ENCODE results near the gene ZFP36L1.
"Not testable (repeated sequence)": the region's sequence is repeated elsewhere in the genome, so short reads cannot be mapped to it uniquely, and the experiment has no call there.

The ZFP36L1 gene

DNA sequence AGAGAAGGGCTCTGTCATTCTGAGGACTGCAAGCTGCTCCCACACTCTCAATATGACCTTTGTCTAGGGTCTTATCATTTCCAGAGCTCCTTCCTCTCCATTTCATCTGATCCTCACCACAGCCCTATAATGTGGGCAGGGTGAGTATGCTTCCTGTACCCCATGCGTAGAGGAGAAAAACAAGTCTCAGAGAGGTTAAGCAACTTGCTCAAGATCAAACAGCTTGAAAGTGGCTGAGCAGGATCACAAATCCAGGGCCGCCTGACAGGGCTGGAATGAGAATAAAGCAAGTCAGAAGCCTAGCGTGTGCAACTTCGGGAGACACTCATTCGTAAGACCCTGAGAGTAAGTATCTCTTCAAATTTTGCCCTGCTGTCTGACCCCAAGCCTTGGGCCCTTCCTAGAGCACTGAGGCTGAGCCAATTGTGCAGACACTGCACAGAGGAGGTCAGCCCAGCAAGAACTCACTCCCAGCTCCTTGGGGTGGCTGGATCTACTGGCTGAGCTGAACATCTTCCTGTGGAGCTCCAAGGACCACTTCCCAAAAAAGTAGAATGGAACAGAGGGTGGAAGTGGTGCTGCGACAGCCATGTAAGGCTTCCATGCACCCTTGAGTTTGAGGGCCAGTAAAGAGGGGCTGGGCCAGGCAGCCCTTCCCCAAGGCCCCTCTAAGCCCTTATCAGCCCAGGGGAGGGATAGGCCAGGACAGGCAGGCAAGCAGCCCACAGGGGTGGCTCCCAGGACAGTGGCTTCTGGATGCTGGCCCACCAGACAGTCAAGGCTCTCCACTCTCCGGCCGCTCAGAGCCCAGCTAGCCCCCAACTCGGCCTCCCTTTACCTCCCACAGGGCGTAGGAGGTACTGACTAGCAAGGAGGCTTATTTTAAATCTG is 10.5 kb downstream of the ZFP36L1 start:
- DNase-seq: peak; percentile 49

DNA sequence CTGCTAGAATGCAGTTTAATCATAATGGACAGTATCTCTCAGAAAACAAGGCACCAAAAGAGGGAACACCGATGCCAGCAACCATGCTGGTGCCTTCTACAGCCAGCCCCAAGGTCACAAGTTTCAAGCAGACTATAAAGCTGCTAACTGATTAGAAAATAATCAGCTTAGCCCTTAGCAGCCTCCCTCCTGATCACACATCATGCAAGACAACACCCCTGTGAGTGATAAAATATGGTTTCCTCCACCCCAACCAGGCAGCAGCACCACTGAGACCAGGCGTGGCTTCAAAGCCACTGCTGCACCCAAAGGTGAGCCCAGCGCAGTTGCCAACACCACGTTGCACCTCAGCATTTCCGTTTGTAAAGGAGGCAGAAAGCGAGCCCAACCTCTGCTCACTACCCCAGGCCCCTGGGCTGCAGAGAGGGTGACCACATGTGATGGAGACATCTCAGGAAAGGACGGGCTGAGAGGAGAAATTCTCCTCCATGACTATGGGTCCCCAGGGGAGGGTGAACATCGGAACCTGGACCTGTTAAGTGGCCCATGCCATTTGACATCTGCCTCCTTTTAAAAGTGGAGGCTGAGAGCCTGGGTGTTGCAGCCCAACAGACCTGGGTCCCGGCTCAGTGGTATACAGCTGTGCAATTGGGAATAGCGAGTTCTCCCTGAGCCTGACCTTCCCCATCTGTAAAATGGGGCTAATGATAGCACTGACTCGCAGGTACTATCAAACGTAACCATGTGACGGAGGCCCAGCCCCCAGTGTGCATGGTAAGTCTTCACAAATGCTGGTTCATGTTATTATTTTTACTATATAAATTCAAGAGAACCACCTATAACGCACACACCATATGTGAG is 11.5 kb downstream of the ZFP36L1 start:
- DNase-seq: peak; percentile 68

DNA sequence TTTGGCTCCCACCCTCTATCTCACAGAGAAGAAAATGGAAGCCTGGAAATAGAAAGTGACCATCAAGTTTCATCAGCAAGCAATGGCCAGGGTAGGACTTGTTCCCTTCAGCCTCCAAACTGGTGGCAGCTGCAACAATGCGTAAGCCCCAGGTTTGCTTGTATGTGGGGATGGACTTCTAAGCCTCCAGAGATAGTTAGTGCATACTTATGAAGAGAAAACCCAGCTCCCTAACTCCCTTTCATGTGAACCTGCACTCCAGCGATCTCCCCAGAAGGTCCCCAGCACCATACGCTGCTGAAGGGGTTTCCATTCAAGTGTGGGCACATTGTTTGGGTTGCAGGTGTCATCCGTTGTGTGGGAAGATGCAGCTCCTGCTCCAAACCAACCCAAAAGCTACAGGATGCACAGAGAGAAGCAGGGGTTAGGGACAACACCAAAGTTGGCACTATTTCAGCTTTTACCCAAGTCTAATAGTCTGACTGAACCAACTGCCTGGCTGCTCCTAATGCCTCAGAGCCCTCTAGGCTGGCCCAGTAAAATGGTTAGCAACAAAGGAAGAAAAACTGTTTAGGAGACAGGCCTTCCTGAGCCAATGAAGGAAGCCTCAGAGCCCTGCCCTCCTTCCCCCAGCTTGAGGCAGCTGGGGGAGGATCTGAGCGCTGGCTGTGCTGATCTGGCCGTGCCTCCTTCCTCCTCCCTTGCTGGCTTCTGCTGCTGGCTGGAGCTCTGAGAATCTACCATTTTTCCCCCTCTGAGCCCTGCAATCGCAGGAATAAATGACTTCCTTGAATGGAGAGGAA is 12.3 kb downstream of the ZFP36L1 start:
- peak; percentile 50 for DNase-seq

DNA sequence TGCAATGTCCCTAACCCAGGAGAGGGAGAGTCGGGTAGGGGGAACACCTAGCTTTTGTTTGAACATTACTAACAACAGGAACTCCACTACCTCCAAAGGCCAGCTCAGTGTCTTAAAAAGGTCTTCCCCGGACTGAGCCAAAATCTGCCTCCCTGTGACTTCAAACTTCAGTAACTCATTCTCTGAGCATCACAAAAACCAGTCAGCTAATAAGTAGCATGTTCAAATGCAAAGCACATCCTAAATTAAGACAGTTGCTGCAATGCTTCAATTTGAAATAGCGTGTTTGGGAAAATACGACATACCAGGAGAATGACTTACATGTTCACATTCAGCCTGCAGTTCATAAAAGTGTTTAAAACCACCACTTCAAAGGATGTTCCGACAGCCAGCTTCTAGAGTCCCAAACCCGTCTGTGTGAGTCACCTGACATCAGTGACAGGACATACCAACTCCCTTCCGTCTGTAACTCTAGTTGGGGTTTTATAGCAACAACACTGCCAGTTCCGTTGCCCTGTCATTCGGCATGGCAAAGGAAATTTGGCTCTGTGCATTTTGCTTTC is 13.0 kb downstream of the ZFP36L1 start:
- peak; percentile 48 for DNase-seq

DNA sequence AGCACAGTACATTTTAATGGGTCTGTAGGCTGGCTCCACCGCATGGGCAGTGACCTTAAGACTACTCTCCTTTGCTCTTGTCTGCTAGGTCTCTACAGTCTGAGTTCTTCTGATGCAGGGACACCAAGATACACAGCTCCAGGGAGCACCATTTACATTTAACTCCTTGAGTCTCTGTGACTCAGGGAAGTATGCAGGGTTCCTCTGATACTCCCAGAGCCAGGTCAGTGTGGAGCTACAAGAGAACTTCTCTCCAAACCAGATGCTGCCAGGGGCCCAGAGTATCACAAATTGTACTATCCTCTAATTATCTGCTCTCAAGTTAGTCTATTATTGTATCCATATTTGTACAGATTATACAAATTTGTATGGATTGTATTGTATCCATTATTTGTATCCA is 15.2 kb downstream of the ZFP36L1 start:
- no peak for DNase-seq

DNA sequence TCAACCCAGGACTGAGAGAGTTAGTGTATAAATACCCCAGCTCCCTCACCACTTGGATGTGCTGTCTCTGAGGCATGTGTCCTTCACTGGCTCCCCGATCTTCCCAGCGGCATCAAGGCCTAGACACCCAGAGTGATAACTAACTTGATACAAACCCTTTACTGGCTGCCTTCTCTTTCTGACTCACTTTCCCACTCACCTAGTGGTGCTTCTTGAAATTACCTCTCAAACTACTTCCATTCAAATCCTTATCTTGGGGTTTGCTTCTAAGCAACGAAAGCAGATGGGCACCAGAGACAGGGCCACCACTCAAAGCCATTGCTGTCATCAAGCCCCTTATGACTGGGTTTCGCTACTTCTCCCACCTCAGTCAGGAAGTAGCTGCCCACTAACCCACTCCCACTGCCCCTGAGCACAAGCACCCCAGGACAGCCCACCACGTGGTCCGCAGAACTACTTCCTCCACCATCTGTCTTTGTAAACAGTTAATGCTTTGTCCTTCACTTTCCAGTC is 17.2 kb downstream of the ZFP36L1 start:
- no peak for DNase-seq

DNA sequence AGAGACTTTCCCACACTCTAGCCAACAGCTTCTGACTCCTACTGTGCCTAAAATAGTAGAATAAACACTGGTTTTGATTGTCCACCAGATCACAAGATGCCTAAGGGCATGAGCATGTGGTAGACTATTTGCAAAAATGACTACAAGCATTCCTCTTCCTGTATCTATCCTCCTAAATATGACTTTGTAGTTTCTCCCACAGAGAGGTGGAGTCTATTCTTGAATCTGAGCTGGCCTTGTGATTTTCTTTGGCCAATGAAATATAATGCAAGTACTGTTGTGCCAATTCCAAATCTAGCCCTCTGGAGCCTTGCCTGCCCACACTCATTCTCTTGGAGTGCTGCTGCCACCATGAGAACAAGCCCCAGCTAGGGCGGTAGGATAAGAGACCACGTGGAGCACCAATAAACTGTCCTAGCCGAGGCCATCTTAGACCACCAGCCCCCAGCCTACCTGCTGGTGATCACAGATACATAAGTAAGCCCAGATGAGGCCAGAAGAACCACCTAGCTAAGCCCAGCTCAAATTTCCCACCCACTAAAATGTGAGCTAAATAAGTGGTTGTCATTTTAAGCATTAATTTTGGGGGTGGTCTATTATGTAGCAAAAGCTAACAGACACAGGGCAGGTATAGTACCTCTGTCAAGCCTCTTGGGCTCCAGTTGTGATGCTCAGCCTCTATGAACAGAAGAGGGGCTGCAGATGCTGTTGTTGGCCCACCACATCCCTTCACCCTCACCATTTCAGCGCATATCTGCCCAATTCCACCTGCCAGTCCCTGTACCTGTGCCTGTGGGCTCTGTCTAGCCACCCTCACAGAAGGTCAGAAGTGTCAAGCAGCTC is 17.9 kb downstream of the ZFP36L1 start:
- no peak for DNase-seq

DNA sequence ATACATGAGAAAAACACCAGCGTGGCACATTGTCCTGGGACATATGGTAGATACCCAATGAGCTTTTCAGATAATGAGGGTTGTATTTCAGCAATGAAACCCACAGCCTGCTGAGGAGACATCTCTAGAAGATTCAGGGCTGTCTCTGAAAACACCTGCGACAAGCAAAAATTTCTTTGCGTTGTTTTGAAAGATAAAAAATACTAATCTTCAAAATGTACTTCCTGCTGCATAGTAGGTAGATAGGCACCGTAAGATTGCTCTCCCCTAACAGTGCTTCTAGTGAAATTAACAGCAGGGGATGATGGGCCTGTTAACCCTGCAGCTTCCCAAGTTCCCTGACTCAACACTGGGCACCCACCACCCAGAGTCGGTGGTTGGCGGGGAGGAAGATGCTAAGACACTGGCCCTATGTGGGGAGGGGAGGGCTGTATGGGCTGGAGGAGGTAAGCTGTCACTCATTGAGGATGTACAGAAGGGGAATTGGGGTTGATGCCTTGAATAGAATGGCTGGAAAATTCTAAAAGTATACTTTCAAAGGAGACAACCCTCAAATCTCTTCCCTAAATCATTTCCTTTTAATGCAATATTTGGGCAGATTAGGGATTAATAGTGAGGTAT is 20.0 kb downstream of the ZFP36L1 start:
- no peak for DNase-seq

DNA sequence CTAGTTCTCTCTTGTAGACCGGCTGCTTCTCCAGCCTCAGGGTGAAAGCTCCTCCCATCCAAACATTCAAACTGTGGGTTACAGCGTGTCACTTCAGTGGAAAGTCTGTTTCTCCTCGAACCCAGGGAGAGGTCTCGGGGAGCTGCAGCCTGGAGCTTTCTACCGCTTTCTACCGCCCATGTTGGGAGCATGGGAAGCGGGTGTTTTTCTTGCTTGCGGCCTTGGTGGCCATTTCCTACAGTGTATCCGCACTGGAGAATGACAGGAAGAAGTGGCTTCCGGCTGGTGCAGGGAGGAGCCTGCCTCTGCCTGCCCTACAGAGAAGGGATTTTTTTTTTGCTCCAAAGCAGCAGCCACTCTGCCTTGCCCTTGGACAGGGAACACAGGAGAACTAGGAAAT is 21.2 kb downstream of the ZFP36L1 start:
- no peak for DNase-seq

DNA sequence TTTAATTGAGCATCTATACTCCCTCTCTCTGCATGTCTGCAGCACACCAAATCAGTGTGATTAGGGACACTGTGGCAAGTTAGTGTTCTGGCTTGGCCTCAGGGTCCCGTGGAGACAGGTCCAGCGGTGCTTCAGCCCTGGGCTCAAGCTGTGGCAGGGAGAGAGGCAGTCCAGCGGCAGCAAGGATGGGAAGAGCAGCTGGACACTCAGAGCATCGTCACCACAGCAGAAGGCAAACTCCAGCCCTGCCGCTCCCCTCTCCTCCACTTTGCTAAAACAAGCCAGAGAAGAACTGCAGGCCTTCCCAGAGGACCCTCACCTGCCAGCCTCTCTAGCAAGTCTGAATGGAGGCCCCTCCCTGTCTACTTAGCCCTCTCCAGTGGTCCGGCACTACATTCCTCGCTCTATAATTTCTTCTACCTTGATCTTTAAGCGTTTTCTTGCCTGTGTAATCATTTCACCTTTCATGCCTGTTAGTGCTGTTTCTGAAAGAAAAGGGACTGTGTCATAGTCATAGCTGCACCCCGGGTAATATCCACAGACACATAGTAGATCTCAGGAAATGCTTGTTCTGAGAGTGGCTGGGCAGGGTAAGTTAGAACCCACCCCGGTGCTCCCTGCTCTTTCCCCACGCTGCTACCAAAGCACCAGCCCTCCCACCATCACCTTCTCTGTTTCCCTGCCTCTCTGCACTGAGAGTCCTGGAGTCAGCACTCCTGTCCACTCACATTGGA is 22.1 kb downstream of the ZFP36L1 start:
- DNase-seq: no peak

DNA sequence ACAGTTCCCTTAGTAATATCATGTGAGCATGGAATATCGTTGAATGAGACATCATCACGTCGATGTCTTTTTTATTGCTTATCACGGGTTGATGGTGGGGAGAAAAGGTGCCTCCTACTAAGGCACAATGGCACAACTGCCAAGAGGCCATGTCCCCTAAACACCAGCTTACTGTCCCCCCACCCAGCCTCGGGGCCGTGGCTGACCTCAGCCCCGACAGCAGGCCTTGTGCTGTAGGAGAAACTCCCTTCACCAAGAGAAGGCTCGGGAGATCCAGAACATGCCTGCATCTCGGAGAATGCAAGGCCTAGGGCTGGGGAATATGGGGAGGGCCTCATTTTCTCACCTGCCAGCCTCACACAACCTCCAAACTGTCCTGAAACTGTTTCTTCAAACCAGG is 22.8 kb downstream of the ZFP36L1 start:
- DNase-seq: no peak

DNA sequence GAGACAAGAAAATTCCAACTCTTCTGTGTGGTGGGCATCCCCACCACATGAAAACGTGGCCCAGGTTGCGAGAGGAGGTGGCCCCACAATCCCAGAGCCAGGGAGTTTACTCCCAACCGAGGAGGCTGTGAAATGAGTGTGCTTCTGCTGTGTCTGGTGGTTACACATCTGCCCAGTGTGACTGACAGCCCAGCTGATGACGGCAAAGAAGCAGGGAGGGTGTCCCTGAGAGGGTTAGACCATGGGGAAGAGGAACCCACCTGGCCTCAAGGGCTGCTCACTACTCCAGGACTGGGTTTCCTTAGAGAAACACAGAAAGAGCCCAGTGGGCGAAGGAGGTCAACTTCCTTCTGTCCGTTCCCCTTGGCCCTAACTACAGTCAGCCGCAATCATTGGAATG is 24.6 kb downstream of the ZFP36L1 start:
- no peak for DNase-seq

DNA sequence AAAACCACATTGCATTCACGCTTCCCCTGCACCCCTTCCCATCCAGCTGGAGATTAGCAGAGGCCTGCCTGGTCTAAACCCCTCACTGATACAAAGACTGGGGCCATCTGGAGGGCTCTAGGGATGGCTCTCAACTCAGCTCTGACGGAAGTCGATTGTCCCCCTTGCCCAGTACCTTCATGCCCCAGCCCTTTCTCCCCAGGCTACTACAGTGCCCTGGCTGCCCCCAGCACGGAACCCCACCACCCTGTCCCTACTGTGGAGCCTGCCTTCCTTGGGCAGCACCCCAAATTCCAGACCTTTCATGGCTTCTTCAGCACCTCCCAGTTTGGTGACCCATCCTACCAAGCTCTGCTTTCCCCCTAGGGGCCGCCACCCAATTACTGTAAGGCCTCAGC is 25.6 kb downstream of the ZFP36L1 start:
- DNase-seq: no peak

DNA sequence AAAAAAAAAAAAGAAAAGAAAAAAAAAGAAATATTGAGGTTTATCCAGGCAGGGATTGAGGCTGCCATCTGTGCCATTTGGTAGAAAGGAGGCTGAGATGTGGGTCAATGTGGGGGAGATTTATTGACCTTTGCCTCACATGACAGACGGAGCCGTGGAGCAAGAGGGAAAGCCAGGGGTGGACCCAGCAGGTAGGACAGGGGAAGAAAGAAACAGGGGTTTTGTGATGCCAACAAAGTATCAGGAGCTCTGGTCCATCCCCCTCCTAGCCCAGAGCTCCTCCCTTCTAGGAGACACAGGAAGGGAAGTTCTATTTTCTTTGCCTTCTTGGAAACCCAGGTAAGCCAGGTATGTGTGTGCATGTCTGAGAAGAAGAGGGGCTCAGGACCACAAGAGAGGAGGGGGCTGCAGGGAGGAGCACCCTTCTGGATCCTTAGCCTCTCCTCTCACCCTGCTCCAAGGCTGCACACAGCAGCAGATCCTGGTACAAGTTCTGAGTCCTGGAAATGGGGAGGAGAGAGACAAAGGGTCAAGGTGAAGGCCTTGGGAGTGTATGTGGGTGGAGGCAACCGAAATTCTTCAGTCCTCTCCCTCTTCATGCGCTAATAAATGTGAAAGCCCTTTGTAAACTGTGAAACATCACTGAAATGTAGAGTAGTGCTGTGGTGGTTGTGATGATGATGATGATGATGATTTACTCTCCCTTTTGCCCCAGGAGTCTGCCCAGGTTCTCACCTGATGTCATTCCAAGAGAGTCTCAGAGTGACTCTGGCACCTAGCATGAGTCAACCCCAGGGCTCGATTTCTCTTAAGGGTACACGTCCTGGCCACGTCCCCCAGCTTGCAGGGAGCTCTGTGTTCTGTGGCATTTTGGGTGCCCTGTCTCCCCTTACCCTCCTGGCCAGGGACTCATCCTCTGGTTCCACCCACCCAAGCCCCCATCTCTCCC is 26.3 kb downstream of the ZFP36L1 start:
- DNase-seq: no peak

DNA sequence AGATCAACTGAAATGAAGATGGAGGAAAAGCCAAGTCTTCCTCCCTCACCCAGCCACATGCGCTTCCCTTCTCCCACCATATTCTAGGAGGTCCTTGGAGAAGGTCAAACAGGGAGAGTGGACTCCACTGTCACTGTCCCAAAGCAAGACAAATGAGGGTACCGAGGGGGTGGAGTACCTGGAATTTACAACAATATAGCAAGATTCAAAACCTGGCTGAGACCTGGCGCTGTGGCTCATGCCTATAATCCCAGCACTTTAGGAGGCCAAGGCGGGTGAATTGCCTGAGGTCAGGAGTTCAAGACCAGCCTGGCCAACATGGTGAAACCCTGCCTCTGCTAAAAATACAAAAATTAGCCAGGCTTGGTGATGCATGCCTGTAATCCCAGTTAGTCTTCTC is 29.0 kb downstream of the ZFP36L1 start:
- not testable (repeated sequence) for DNase-seq

DNA sequence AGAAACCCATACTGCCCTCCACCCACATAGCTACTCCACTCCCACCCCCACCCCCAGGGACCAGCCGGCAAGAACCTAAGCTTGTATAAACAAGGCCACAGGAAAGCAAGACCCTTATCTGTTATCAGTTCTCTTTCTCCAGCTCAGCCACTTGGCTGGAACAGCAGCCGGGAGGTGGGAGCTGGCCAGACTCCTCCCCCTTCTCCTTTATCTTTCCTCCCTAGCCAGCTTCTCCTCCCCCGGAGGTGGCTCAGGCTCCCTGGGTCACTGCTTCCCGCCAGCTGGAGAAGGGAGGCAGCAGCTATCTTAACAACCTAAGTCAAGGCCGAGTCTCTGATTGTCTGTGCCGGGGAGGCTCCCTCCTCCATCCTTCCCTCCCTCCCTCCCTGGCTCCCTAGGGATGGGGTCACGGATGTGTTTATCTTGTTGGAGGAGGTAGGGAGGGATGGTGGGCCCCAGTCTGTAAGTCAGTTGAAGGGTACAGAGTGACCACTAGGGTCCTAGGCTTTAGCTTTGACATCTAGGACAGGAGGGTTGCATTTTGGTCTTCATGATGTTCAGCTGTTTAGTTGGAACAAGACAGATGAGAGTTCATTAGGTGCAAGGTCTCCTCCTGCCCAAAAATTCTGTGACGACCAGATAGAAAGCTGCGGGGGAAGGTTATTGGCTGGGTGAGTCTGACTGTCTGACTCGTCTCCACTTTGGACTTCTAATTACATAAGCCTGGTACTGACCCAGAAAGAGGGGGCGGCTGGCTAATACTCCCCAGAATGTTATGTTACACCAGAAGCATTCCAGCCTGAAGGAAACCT is 29.7 kb downstream of the ZFP36L1 start:
- no peak for DNase-seq

DNA sequence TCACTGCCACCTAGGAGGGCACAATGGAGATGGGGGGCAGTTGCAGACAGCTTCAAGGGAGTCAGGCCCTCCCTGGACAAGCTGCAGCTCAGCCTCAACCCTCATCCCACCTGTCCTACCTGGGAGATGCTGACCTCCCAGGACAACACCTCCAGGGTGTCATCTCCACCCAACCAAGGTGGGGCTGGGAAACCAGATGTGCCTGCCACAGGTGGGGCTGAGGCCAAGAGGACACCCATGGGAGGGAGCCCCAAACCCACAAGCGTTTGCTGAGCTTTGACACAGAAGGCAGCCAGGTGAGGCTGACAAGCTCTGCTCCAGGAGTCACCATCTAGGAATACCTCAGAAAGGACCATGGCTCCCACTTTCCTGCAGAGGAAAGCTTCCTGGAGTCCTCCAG is 31.5 kb downstream of the ZFP36L1 start:
- no peak for DNase-seq

DNA sequence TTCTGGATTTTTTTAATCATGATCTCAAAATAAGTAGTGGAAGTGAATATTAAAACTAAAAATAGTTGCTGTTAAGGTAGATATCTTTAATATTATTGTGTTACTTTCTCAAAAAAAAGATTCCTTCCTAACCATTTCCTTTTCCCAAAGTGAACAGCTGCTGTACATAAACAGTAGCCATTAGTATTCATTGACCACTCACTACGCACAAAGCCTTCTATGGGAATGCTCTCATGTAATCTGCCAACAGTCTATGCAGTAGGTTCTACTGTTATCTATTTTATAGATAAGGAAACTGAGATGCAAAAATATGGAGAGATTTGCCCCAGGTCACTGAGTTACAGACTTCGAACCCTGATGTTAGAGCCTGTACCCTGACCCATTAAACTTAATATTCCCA is 32.1 kb downstream of the ZFP36L1 start:
- DNase-seq: no peak

Data from activated T-cell treated with anti-CD3 and anti-CD28 coated beads, Interleukin-2, amount 50 U/mL, for 1 hour (primary cell).